T-helper 2 cell (primary cell): ENCODE results near the gene PEX11B.
A peak's percentile ranks its signal among the peaks of the same experiment; 100 is the strongest.

ENCODE experiments used
- DNase-seq, 5 experiments: peaks; one replicate each; pipeline versions ENCODE4 v3.0.0 to v3.0.0-alpha.2; 2012 to 2022
- total RNA-seq, 2 donors: gene quantifications; one replicate each; lab custom pipeline; 2026; lab: John Stamatoyannopoulos, UW

PEX11B gene, protein sequence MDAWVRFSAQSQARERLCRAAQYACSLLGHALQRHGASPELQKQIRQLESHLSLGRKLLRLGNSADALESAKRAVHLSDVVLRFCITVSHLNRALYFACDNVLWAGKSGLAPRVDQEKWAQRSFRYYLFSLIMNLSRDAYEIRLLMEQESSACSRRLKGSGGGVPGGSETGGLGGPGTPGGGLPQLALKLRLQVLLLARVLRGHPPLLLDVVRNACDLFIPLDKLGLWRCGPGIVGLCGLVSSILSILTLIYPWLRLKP
- 5.3 to 15.2 reads per million in 2 donors for total RNA-seq

DNA sequence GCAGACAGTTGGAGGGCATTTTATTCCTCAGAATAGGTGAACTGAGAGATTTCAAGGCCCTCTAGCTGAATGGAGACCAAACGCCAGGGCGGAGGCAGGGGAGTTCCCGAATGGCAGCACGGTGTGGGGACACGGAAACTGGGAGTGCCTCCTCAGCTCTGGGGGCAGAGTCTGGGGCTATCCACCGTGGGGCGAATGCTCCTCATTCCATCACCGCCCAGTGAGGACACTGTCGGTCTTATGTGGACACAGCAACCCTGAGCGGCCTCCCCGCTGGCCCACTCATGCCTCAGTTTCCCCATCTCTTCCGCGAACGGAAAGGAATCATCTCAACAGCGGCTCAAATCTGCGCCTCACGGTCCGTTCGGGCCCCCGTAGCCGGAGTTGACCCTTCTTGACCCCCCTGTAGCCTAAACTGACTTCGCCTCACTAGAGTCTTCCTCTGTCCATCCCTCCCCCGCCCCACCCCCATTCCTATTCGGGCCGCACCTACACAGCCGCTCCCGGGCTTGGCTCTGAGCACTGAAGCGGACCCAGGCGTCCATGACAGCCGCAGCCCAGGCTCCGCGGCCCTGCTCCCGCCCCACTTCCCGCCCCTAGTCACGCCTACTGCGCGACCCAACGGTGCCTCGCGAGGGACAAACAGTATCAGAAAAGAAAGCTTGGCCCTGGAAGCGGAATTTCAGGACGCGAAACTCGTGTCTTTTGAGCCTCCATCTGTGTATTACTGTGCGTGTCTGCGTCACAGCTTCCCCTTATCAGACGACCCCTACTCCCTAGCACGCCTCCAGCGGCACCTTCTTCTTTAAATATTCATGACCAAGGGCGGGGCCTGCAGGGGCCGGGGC is at the start of gene PEX11B:
Gene PEX11B (minus strand): TSS at position 574 of the 848 bp plus-strand sequence. CDS start 29 bp downstream, at position 545.
- DNase-seq = peak; percentile 81 to 94 (median 88)

DNA sequence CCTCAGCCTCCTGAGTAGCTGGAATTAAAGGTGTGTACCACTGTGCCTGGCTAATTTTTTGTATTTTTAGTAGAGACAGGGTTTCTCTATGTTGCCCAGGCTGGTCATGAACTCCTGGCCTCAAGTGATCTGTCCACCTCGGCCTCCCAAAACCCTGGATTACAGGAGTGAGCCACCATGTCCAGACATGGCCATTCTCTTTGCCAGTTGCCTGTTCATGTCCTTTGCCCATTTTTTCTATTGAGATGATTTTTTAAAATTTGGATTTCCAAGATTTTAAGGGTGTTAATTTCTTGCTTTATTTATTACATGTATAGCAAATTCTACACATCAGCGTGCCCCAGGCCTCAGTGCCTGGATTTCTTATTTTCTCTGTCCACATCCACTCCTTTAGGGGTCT is 48.8 kb upstream of the PEX11B start:
- DNase-seq = no peak

DNA sequence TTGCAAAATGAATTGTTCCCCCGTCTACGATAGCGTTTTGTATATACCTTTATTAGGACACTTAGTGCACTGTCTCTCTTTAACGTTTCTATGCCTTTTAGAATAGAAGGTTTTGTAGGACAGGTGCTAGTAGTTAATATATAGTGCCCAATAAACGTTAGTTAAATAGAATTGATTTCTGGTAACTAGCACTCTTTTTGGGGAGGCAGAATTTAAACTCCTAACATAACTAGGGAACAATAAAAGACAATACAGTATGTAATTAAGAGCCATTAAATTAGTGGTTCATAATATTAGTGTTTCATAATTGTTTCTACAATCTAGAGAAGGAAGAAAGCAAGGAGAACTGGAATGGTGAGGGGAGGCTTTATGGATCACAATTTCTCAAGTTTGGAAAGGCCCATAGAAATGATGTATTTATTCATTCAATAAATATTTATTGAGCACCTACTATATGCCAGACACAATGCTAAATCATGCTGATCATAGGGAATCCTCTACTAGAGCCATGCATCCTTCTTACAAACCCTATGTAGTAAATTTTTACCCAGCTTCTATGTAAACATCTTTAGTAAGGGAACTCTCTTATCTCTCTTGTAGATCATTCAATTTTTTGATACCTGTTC is 46.7 kb upstream of the PEX11B start:
- no peak for DNase-seq

DNA sequence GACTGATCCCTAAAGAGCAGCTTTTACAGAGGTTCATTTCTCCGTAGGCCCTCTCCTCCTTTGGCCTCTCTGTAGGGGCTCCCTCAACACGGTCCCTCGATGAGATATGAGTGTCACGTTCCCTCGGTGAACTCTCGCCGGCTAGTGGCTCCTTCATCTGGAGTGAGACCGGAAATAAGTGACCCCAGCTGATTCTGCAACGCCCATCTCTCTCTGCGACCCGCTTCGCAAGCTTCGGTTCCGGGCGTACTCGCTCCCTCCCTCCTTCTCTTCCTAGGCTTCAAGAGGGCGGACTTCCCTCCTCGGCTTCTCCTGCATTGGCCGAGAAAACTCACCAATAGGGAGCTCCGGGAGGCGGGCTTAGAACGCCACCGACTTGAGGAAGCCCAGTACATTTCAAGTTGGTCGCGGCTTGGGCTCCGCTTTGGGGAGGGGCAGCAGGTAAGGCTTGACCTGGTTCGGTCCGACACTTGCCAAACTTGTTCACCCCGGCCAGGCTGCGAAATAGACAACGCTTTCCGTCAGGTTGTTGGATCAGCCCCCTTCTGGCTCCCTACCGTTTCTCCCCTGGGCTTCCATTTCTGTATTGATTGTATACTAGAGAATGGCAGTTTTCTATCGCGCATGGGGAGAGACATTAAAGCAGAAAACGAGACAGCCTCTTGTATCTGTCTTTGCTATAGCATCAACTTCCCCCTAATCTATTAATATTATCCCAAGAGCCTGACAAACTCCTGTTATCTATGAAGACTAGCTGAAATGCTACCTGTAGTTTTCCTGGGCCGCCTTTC is 46.0 kb upstream of the PEX11B start, which contains the start of the genes ANKRD34A and POLR3GL:
Gene ANKRD34A (minus strand): TSS at position 248 of the 791 bp plus-strand sequence. CDS start 2,816 bp downstream, outside the sequence.
Gene POLR3GL (plus strand): TSS at position 363 of the 791 bp plus-strand sequence. CDS start 10,176 bp downstream, outside the sequence.
- peak; percentile 69 to 93 (median 86) for DNase-seq

DNA sequence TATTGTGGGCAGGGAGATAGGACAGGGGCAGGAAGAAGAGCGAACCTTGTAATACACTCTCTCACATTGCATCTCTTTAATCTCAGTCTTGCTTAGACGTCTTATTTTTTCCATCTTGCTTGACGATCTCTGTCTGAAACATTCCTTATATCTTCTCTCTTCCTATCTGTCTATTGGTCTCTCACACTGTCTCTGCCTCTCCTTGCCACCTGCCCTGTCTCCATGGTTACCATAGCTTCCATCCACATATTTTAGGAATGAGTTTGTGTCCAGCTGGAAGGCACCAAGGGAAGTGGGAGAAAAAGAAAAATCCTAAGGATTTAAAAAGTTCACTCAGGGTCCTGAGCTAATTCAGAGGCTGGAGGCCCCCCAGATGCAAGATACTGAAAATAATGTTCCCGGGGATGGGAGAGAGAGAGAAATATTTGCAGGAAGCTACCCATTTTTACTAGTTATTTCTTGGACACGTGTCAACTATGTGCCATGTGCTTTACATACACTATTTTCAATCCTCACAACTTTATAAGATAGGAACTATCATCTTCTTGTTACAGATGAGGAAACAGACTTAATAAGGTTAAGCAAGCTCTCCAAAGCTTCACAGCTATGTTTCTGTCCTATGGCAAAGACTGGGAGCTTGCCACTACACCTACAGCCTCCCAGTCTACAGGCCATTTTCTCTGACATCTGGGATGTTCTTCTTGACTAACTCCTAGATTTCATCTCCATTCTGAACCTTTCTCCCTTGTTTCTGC is 44.9 kb upstream of the PEX11B start:
- DNase-seq = no peak

DNA sequence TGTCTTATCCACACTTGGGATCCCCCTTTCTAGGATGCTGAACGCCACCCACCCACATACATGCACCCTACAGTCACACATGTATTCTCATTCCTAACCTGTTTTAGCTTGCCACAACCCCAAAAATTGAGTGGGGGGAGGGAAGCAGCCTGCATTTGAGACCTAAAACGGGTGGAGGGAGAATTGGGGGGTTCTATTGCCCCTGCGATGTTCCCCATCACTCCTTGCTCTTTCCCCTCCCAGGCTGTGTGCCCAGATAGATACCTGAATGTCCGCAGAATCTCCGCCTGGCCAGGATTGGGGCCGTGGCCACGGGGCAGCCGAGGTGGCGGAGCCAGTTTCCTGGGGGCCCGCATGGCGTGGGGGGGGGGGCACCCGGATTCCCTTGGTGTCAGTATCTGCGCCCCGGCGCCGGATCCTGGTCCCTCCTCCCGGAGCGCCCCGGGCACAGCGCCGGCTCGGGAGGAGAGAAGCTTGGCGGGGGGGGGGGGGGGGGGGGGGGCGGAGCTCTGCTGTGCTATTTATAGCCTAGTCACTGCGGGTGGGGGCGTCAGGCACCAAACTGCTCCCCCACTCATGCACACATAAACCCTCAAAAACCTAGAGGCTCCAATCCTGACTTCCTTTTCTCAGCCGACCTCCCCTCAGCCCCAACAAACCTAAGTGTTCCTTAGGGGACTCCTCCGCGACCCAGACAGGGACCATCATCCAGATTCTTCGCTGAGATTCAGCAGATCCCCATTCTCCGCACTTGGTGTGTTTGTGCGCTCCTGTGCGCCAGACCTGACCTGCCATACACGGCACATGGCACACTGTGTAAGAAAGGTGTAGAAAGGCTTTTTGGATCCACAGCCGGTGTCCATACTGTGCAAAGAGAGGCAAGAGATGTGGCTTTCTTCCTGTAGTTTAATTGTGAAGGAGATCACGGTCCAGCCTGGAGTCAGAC is 43.9 kb upstream of the PEX11B start:
- DNase-seq = peak in 3 of 5 experiments; percentile 25 to 40 (median 27)

DNA sequence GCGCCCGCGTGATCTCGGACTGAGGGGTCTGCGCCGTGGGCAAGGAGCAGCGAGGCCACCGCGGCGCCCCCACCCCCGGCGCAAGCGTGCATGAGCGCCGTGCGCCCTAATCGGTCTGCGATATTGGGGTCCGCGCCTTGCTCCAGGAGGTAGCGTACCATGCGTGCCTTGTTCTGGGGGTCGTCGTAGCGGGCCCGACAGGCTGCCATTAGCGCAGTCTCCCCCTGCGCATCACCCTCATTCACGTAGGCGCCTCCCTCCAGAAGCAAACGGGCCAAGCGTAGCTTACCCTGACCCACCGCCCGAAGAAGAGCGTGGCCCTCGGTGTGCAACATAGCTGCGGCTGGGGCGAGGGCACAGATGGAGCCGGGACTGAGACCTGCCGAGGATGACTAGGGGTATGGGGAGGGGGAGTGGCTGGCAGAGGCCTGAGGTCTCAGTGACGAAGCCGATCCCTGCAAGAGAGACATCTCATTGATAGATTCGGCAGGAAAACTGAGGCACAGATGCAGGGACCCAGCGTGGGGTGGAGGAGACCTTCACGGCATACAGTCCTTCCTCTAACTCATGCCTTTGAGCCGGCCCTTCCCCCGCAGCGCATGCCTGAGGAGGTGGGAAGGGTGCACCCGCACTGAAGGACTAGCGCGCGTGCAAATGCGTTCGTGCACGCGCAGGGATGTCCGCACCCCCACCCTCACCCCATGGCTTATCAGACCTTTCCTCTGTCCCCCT is 43.1 kb upstream of the PEX11B start:
- DNase-seq = peak in 3 of 5 experiments; percentile 13 to 66 (median 38)

DNA sequence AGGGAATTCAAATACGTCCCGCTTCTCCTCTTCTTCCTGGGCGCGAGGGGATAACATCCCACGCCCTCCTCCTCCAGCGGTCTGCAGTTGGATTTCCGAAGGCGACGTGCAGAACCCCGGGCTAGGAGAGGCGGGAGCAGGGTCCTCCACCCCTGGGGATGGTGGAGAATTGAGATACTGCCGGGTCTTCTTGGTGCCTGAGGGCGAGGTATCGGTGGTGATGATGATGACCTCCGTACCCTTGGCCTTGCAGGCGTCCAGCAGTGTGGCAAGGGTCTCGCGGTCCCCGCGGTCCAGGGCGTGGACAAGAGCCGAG is 42.5 kb upstream of the PEX11B start:
- no peak for DNase-seq

DNA sequence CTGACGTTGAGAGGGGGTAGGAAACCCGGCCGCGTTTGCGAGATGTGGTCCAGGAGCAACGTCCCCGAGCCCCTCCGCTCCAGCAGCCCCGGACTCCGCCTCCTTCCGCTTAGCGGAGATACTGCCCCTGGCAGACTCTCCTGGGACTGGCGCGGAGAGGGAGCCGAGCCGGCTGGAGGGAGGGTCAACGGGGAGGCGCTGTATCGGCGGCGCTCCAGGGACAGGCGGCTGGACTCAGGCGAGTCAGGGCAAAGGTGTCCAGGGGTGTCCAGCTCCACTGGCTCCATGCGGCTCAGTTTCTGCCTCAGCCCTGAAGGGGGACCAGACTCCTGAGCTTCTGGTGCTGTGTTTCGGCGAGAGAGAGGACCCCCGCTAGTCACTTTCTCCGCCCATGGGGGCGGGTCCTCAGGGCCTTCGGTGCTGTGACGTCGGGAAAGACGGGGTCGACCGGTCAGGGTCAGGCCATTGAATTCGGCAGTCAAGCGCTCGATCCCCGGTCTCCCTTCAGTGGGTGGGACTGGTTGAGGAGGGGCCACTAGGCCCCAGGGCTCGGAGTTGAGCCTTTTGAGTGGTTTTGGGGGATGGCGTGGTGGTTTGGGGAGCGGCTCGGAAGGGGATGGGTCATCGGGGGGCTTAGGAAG is 42.1 kb upstream of the PEX11B start:
- peak; percentile 21 to 52 (median 39) for DNase-seq

DNA sequence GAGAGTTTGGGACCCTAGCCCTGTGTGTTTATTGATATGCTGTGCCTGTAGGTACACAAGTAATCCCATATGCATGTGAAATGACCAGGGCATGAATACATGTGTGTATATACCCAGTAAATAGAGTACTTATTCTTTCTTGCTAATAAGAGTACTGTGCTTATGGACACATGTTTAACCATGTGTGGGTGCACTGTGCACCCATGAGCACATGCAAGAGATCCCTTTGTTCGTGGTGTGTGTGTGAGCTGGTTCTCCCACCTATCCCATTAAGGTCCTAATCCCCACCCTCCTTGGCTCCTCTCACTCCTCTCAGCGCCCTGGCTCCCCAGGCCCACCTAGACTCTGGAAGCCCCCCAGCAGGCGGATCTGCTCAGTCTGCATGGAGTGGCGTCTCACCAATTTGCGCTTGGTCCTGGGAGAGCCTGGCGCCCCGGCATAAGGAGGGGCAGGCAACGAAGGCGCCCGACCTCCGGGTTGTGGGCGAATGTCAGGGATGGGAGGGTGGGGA is 41.5 kb upstream of the PEX11B start:
- DNase-seq = no peak

DNA sequence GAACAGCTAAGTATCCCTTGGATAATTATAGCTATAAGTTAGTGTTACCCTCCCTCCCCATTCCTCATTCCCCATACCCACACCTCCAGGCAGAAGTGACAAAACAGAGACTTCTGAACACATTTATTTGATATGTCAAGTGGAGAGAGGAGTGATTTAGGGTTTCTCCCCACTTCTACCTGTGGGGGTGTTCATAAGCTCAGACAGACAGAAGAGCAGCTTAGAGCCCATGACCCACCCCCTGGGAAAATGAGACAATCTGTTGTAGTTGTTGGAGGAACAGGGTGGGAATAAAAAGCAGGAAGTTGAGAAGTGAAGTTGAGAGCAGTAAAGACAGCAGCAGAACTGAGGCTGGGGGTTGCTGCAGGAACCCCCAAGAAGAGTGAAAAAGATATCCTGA is 40.8 kb upstream of the PEX11B start:
- no peak for DNase-seq

DNA sequence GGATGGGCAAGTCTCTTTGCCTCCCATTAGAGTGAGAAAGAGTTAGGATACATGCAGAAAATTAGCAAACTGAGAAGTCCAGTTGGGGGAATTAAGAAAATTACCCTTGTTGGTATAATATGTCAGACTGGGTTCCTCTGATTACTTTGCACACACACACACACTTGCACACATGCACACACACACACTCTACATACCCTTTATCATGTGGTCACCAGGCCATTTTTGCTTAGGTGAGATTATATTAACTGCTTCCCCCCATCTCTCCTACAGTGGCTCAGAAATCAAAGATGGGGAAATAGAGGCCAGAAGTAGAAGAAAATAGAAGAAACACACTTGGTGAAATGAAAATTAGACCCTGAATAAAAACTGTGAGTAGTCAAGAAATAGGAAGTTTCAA is 40.2 kb upstream of the PEX11B start:
- no peak for DNase-seq

DNA sequence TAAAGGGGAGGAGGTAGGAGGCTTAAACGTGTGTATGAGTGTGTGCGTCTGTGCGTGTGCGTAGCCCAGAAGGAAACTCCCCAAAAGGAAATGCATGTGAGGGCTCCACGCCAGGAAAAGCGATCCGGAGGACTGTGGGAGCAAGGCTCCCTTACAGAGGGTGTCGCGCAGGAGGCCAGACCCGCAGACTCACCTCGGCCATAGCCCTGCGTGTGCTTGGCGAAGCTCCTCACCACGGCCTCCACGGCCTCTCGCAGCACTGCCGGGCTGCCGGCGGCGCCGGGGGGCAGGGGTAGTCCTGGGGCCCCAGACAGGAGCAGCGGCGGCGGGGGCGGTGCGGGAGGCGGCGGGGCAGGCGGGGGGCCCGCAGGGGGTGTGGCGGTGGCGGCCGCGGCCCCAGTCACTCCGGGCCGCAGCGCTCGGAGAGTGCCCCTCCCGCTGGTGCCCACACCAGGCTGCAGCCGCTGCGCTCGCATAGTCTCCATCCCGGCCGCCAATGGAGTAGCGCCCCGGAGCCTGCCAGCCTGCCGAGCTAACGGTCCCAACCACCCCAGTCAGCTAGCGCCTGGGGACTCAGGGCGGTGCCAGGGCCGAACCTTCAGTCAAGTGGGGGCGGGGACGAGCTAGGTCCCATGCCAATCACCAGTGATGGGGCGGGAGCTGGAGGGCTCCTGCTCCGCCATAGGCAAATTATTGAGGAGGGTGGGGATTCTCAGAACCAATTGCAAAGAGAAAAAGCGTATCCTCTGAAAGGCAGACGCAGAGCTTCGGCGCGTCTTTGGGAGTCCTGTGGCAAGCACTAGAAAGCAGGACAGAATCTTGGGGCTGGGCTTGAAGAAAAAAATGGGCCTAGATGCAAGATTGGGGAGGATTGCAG is 39.2 kb upstream of the PEX11B start, which contains the start of gene LIX1L:
Gene LIX1L (minus strand): TSS at position 575 of the 877 bp plus-strand sequence. CDS start 90 bp downstream, at position 485.
- DNase-seq = peak; percentile 84 to 98 (median 93)

DNA sequence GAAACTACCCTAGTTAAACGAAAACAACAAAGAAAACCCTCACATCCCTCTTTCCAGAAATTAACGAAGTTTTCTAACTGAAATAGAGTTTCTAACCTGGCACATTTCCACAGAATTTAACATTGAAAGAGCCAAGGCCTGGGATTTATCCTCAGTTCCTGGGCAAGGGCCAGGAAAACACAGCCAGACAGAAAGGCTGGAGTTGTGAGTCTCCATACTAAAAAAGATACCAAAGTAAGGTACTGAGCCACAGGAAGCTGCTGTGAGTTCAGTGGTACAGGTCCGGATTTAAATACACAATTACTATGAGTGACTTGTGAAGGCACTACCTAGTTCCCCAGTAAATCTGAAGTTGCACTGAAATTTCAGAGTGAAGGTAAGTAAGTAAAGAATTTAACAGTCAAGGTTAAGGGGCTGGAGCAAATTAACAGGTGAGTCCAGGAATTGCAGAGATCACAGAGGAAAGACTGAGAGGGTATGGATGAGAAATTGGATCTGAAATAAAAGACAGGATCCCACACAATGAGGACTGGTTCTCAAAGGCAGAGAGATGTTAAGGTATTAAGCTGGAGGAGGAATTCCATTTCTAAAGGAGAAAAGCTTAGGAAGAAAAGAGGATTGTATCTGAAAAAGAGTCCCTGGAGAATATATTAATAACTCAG is 38.4 kb upstream of the PEX11B start:
- DNase-seq = peak in 2 of 5 experiments; percentile 18 to 50

DNA sequence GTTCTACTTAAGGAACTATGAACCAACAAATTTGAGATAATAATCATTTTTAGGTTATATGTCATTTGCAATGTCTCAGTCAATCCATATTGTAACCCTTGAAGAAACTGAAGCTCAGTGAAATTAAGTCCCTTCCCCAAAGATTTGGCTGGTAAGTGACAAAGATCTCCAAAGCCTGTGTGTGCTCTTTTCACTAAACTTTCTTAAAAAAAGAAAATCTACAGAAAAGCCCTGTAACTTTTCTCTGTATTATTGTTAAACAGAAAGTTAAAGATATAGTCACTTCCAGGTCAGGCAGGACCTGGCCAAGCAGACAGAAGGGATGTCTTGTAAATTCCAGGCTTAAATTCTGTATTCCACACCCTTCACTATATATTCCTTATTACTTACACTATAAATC is 37.8 kb upstream of the PEX11B start:
- no peak for DNase-seq

DNA sequence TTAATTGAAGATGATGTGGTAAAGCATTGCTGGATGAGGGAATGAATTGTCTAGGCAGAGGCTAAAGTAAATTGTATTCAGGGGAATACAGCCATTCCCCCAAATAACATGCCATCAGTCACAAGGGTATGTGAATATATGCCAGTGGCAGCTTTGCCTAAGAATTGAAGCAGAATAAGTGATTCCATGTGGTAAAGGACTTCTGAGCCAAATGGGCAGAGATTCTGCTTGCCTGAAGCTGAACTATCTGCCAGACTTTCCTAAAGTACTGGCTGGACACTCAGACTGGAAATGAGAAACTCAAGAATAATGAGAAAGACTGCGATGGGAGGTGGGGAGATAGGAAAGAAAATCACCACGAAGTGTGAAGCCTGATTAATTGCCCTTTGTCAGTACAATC is 36.9 kb upstream of the PEX11B start:
- DNase-seq = no peak

DNA sequence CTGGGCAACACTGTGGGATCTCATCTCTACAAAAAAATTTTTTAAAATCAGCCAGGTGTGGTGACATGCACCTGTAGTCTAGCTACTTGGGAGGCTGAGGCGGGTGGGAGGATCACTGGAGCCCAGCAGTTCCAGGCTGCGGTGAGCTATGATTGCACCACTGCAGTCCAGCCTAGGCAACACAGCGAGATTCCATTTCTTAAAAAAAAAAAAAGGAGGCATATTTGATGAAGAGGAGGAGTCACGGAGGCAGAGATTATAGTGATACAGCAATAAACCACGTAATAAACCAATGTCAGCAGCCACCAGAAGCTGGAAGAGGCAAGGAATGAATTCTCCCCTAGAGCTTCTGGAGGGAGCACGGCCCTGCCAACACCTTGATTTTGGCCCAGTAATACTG is 35.3 kb upstream of the PEX11B start:
- no peak for DNase-seq
